ENCODE measurements around the gene CD14.
"Not testable (repeated sequence)": the region's sequence is repeated elsewhere in the genome, so short reads cannot be mapped to it uniquely, and the experiment has no call there.

The CD14 gene

GRCh38 chr5:140634103-140634502 lies 1.1 kb upstream of the CD14 start:
- DNase-seq = no peak

GRCh38 chr5:140633501-140633900 lies 526 bp upstream of the CD14 start:
- DNase-seq = no peak

- peak; percentile 82 for DNase-seq
Measured at GRCh38 chr5:140632366-140633020, 482 bp downstream of the CD14 start.

GRCh38 chr5:140631831-140632365 lies 1.1 kb downstream of the CD14 start:
- DNase-seq = no peak

- no peak for DNase-seq
Measured at GRCh38 chr5:140631036-140631417, 1.9 kb downstream of the CD14 start.

- no peak for DNase-seq
Measured at GRCh38 chr5:140630292-140631035, 2.5 kb downstream of the CD14 start.

- DNase-seq = no peak
Measured at GRCh38 chr5:140628711-140629110, 4.3 kb downstream of the CD14 start.

- no peak for DNase-seq
Measured at GRCh38 chr5:140627972-140628371, 5.0 kb downstream of the CD14 start.

GRCh38 chr5:140624886-140625285 lies 8.1 kb downstream of the CD14 start:
- DNase-seq = not testable (repeated sequence)

- DNase-seq = not testable (repeated sequence)
Measured at GRCh38 chr5:140623061-140623460, 9.9 kb downstream of the CD14 start.

- DNase-seq = no peak
Measured at GRCh38 chr5:140622301-140622700, 10.7 kb downstream of the CD14 start.

- DNase-seq = no peak
Measured at GRCh38 chr5:140611020-140611521, 21.9 kb downstream of the CD14 start.

GRCh38 chr5:140609126-140609525 lies 23.8 kb downstream of the CD14 start:
- no peak for DNase-seq

GRCh38 chr5:140608722-140609121 lies 24.3 kb downstream of the CD14 start:
- DNase-seq = no peak

GRCh38 chr5:140607031-140607430 lies 25.9 kb downstream of the CD14 start:
- no peak for DNase-seq

GRCh38 chr5:140605879-140606278 lies 27.1 kb downstream of the CD14 start:
- DNase-seq = no peak

GRCh38 chr5:140603734-140604133 lies 29.2 kb downstream of the CD14 start:
- no peak for DNase-seq

GRCh38 chr5:140603446-140603698 lies 29.6 kb downstream of the CD14 start:
- DNase-seq = not testable (repeated sequence)

- DNase-seq = no peak
Measured at GRCh38 chr5:140602147-140602546, 30.8 kb downstream of the CD14 start.

GRCh38 chr5:140600096-140600495 lies 32.9 kb downstream of the CD14 start:
- DNase-seq = no peak

- DNase-seq = no peak
Measured at GRCh38 chr5:140598836-140599235, 34.1 kb downstream of the CD14 start.

GRCh38 chr5:140596321-140596741 lies 36.6 kb downstream of the CD14 start:
- no peak for DNase-seq

- DNase-seq = no peak
Measured at GRCh38 chr5:140595538-140596300, 37.3 kb downstream of the CD14 start.

- no peak for DNase-seq
Measured at GRCh38 chr5:140594169-140594568, 38.8 kb downstream of the CD14 start.
